Activated CD8-positive, alpha-beta T cell treated with anti-CD3 and anti-CD28 coated beads, Interleukin-2, amount 10 ng/mL, durations not matched to agents 7 days and 5 days (primary cell): Measurements from ENCODE around the gene MTERF4. TPM values are rescaled to one million over a fixed set of nuclear protein-coding genes. Genes with fewer than 3 reads are reported as not detected.

Experiments
- ATAC-seq: fragments of 150-1000 bp; cut with Tn5 transposase; one replicate; pipeline ENCODE4 v1.10.0; 2021; ENCODE audit warnings: moderate library complexity
- CTCF ChIA-PET: fragments of 350-600 bp; sonication (Branson Sonifier 250); formaldehyde crosslinking; loops from one replicate; lab custom pipeline; 2021; ENCODE audit warnings: antibody characterized with exemption; lab: Charles Lee
- POLR2A ChIA-PET: fragments of 350-600 bp; sonication (Branson Sonifier 250); formaldehyde crosslinking; loops from one replicate; lab custom pipeline; 2021; ENCODE audit warnings: antibody characterized with exemption; lab: Charles Lee
- DNase-seq: peaks from one replicate; pipeline ENCODE4 v3.0.0-alpha.2; 2020
- H3K27ac Mint-ChIP-seq: one replicate; pipeline ENCODE4 v1.8.0; 2021; ENCODE audit warnings: mild to moderate bottlenecking, mixed read lengths
- H3K27me3 Mint-ChIP-seq: one replicate; pipeline ENCODE4 v1.8.0; 2021; ENCODE audit warnings: low read depth, mixed read lengths
- H3K36me3 Mint-ChIP-seq: one replicate; pipeline ENCODE4 v1.8.0; 2021; ENCODE audit warnings: low read depth, mixed read lengths
- H3K4me1 Mint-ChIP-seq: one replicate; pipeline ENCODE4 v1.8.0; 2021; ENCODE audit warnings: low read depth, mixed read lengths
- H3K4me3 Mint-ChIP-seq: one replicate; pipeline ENCODE4 v1.8.0; 2021; ENCODE audit warnings: mild to moderate bottlenecking, mixed read lengths
- H3K9me3 Mint-ChIP-seq: one replicate; pipeline ENCODE4 v1.8.0; 2022; ENCODE audit warnings: mixed read lengths; ENCODE audit not compliant: insufficient read depth
- total RNA-seq, 2 experiments: library from RNA; stranded (reverse); gene quantifications; one replicate each; pipeline ENCODE4 v1.2.3, GENCODE V29; 2021

The MTERF4 gene
- total RNA-seq, 2 experiments from 2014 or later, result 24.1 to 26.3 TPM

DNA sequence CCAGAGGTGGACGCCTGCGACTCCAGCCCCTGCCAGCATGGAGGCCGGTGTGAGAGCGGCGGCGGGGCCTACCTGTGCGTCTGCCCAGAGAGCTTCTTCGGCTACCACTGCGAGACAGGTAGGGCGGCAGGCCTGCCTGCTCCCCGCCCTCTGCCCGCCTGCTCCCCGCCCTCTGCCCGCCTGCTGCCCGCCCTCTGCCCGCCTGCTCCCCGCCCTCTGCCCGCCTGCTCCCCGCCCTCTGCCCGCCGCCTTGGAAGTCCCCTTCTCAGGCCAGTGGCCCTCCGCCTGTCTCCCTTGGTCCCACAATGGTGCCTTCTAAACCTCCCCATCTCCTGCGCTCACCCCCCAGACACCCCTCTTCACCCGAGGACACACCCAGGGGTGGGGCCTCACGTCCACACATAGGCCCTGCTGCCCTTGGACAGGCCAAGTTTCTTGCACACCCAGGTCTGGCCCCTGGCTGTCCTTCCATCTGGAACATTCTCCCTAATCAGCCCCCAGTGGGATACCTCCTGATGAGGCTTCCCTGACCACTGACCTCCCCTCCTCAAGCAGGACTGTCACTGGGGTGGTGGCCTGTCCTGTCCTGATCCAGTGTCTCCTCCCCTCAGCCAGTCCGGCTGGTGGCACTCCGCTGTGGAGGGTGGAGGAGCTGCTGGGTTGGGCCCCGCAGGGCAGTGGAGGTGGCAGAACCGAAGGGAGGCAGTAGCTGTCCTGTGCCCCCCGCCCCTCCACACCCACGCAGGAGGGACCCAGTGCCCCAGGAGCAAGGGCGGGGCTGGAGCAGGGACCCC is 37.9 kb downstream of the MTERF4 start:
- H3K9me3 Mint-ChIP-seq, result no peaks in the 10 kb centered on the region
- DNase-seq (peak; percentile 43), ATAC-seq (peak; percentile 77)
- no peak overlapping the region for H3K4me3 Mint-ChIP-seq
- H3K4me1 Mint-ChIP-seq, result no peaks in the 10 kb centered on the region
- H3K36me3 Mint-ChIP-seq, result no peaks in the 10 kb centered on the region
- no peak overlapping the region for H3K27ac Mint-ChIP-seq
- no peaks in the 10 kb centered on the region for H3K27me3 Mint-ChIP-seq
- POLR2A ChIA-PET, result no interaction called here
- CTCF ChIA-PET, result no interaction called here

DNA sequence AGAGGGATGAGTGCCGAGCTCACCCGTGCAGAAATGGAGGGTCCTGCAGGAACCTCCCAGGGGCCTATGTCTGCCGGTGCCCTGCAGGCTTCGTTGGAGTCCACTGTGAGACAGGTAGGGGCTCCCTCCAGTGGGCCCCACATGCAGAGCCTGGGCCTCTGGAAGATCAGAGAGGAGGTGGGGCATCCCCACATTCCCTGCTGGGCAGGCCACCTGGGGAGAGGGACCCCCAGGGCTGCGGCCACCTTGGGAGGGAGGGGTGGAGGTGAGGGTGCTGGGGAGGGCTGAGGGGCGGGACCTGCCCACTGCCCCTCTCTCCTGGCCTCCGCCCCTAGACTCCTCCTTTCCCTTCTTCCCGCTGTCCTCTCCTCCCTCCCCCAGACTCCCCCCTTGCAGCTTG is 38.5 kb downstream of the MTERF4 start:
- Mint-ChIP-seq H3K4me1 (no peaks in the 10 kb centered on the region), H3K9me3 (no peaks in the 10 kb centered on the region), H3K36me3 (no peaks in the 10 kb centered on the region), H3K27me3 (no peaks in the 10 kb centered on the region), H3K27ac (no peak overlapping the region), H3K4me3 (no peak overlapping the region)
- DNase-seq (no peak), ATAC-seq (no peak)
- CTCF ChIA-PET, result no interaction called here
- POLR2A ChIA-PET, result no interaction called here

DNA sequence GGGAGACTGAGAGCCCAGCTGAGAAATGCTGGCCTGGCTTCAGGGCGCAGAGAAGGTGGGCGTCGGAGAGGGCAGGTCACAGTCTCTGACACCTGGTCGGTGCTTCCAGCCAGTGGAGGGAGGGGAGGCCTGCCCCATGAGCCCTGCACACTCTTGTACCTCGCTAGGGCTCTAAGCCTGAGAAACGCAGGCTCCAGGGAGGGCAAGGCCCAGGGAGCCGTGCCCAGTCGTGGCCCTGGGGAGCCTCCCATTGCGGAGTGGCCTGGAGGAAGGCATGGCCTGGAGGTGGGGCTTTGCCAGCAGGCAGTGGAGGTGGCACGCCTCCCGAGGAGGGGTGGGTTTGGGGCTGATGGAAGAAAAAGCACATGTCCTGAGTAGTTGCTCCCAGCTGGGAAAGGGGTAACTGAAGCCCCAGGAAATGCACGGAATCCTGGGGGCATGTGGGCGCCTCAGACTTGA is 39.0 kb downstream of the MTERF4 start:
- DNase-seq (peak; percentile 14), ATAC-seq (no peak)
- Mint-ChIP-seq H3K4me3 (no peak overlapping the region), H3K27me3 (no peaks in the 10 kb centered on the region), H3K27ac (no peak overlapping the region), H3K4me1 (no peaks in the 10 kb centered on the region), H3K36me3 (no peaks in the 10 kb centered on the region), H3K9me3 (no peaks in the 10 kb centered on the region)
- ChIA-PET CTCF (no interaction called here), POLR2A (no interaction called here)

DNA sequence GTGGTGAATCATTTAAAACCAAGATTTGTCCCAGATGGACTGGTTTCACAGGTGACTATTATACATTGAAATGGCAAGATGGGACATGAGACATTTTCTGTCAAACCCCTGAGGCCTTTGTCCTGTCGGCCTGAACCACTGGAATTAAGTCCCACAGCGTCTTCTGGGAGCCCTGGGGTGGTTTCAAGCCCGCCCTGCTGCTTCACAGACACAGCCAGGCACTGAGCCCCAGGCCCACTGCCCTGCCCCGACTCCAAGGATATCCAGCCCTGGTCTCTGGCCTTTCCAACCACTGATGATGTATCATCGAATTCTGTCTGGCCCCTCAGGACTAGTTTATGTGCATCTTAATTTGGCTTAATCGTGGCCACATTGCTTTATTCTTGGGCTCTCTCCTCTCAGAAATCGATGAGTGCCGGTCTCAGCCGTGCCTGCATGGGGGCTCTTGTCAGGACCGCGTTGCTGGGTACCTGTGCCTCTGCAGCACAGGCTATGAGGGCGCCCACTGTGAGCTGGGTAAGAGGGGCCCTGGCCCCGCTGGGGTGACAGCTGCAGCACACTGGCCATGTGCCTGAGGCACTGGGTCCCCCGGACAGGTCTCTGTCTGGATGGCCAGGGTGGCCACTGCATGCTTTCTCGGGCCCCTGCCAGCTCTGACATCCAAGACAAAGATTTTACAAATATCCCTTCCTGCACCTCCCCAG is 39.5 kb downstream of the MTERF4 start:
- Mint-ChIP-seq H3K36me3 (no peaks in the 10 kb centered on the region), H3K9me3 (no peaks in the 10 kb centered on the region), H3K4me3 (no peak overlapping the region), H3K27ac (no peak overlapping the region), H3K4me1 (no peaks in the 10 kb centered on the region), H3K27me3 (no peaks in the 10 kb centered on the region)
- CTCF ChIA-PET, result no interaction called here
- POLR2A ChIA-PET, result no interaction called here
- ATAC-seq (no peak), DNase-seq (peak; percentile 17)

DNA sequence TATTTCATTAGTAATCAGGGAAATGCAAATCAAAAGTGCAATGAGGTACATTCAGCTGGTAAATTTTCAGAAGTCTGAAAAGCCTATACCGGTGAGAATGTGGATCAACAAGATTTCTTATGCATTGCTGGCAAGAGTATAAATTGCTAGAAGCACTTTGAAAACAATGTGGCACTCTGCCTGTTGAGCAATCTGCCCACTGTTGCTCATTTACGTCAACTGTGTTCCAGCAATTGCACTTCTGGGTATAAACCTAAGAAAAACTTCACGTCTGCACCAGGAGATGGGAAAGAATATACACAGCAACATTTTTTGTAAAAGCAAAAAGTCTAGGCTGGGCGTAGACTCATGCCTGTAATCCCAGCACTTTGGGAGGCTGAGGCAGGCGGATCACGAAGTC is 40.8 kb downstream of the MTERF4 start:
- Mint-ChIP-seq H3K4me3 (no peak overlapping the region), H3K36me3 (no peaks in the 10 kb centered on the region), H3K27me3 (no peaks in the 10 kb centered on the region), H3K9me3 (no peaks in the 10 kb centered on the region), H3K27ac (no peak overlapping the region), H3K4me1 (no peaks in the 10 kb centered on the region)
- ATAC-seq, result no peak
- DNase-seq, result no peak
- ChIA-PET CTCF (interaction anchor here (1.0 kb wide), 1 partner anchor 17 kb away, joined by 3 read pairs; no protein-coding TSS in a partner anchor), POLR2A (no interaction called here)

DNA sequence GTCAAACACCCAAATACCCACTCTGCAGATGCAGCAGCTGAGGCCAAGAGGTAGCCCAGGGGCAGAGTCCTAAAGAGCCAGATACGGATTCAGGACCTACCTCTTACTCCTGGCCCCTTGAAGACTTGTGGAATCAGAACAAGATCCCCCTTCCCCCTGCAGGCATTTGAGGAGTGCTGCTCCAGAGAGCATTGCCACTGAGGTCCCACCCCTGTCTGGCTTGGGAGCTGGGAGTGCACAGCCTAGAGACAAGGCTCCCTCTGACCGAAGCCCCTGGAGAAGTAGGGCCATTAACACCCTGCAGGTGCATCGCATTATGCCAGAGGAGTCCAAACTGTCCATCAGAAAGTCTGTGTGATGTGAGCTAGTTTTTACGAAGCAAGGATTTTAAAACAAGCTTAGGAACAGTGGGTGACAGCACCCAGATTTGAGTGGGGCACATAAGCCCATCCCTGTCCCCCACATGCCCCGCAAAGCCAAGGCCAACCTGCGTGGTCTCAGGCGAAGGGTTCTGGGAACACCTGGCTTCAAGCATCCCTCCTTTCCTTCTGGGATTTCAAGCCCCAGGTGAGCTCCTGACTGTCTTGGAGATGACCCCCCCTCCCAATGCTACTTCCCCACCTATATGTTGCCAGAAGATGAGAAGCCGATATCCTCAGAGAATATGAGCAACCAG is 48.4 kb downstream of the MTERF4 start:
- DNase-seq (peak; percentile 4), ATAC-seq (no peak)
- no peaks in the 10 kb centered on the region for H3K36me3 Mint-ChIP-seq
- ChIA-PET POLR2A (no interaction called here), CTCF (no interaction called here)
- H3K27ac Mint-ChIP-seq, result no peak overlapping the region
- H3K27me3 Mint-ChIP-seq, result no peaks in the 10 kb centered on the region
- H3K9me3 Mint-ChIP-seq, result no peaks in the 10 kb centered on the region
- H3K4me1 Mint-ChIP-seq, result no peaks in the 10 kb centered on the region
- H3K4me3 Mint-ChIP-seq, result no peak overlapping the region

DNA sequence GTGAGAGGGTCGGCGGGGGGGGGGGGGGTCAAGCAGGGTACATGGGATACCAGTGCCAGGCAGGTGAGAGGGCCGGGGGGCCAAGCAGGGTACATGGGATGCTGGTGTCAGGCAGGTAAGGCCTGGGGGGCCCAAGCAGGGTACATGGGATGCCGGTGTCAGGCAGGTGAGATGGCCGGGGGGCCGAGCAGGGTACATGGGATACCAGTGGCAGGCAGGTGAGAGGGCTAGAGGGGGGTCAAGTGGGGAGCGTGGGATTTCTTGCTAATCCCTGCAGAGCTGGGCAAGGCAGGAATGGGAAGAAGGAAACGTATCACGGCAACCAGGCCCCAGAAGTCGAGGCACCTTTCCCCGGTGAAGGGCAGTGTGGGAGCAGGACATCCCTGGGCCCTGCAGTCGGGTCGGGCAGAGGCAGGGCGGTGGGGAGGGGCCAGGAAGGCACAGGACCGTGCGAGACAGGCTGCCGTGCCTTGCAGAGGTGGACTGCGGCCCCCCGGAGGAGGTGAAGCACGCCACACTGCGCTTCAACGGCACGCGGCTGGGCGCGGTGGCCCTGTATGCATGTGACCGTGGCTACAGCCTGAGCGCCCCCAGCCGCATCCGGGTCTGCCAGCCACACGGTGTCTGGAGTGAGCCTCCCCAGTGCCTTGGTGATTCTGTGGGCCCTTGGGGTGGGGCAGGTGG is 49.3 kb downstream of the MTERF4 start:
- H3K9me3 Mint-ChIP-seq, result no peaks in the 10 kb centered on the region
- no peak overlapping the region for H3K4me3 Mint-ChIP-seq
- H3K27ac Mint-ChIP-seq, result no peak overlapping the region
- H3K36me3 Mint-ChIP-seq, result no peaks in the 10 kb centered on the region
- ChIA-PET POLR2A (no interaction called here), CTCF (no interaction called here)
- DNase-seq (peak; percentile 13), ATAC-seq (no peak)
- H3K4me1 Mint-ChIP-seq, result no peaks in the 10 kb centered on the region
- no peaks in the 10 kb centered on the region for H3K27me3 Mint-ChIP-seq

DNA sequence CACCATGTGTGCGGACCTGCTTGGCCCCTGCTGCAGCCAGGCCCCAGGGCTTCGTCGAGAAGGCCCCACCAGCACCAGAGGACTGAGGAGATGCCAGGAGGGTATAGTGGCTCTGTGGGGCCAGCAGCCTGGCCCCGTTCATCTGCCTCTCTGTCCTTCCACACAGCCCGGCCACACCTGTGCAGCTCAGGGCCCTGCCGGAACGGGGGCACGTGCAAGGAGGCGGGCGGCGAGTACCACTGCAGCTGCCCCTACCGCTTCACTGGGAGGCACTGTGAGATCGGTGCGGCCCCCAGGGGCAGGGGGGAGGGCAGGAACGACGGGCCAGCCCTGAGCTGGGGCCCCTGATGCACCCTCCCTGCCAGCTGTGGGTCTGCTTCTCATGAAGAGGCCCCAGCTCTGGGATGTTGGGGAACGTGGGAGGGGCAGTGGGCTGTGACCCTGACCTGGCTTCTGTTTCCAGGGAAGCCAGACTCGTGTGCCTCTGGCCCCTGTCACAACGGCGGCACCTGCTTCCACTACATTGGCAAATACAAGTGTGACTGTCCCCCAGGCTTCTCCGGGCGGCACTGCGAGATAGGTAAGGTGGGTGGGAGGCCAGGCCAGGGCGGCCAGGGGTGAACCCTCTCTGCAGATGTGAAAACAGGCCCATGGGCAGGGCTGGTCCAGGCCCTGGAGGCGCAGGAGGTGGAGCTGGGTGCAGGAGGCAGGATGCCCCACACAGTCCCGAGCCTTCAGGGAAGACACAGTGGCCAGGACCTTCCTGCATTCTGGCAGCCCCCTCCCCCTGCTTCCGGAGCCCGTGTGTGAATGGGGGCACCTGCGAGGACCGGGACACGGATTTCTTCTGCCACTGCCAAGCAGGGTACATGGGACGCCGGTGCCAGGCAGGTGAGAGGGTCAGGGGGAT is 50.3 kb downstream of the MTERF4 start:
- Mint-ChIP-seq H3K4me3 (no peak overlapping the region), H3K4me1 (no peaks in the 10 kb centered on the region), H3K36me3 (no peaks in the 10 kb centered on the region), H3K27ac (no peak overlapping the region), H3K9me3 (no peaks in the 10 kb centered on the region), H3K27me3 (no peaks in the 10 kb centered on the region)
- CTCF ChIA-PET, result no interaction called here
- no peak for ATAC-seq
- POLR2A ChIA-PET, result no interaction called here
- DNase-seq, result no peak

DNA sequence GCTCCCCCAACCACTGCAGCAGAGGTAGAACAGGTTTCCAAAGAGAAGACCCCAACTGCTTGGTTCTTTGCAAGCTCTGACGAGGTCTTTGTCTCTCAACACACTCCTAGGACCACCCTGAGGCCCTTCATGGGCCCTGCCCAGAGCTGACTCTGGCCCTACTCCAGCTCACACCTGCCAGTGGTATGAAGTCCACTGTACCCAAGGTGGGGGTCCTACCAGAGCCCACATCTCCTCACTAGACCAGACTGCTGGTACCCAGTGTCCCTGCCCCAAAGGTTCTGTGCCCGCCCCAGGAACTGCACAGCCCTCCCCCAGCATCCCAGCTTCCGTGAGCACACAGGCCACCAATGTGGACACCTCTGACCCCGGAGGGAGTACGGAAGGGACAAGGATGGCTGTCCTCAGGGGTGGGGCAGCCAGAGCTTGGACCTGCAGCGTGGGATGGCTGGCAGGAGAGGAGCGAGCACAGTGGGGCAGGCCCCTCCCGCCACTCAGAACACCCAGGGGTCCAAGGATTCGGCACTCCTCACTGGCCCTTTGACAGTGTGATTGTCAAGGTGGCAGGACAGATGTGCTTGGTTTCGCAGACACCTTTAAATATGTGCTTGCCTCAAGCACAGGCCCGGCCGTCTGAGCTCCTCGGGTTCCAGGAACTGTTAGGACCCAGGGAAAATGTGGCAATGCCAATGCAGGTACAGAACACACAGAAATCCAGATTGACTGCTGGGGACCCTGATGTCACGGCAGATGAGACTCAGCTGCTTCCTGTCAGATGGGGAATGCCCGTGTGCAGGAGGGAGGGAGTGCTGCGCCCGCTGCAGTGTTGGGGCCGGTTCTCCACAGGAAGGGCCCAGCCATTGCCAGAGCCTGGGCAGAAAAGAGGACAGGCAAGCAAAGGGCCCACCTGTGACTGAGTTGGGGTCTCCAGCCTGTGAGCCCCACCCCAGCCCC is 51.2 kb downstream of the MTERF4 start:
- no peak overlapping the region for H3K4me3 Mint-ChIP-seq
- no peaks in the 10 kb centered on the region for H3K9me3 Mint-ChIP-seq
- ATAC-seq (no peak), DNase-seq (peak; percentile 15)
- no peaks in the 10 kb centered on the region for H3K36me3 Mint-ChIP-seq
- H3K4me1 Mint-ChIP-seq, result no peaks in the 10 kb centered on the region
- H3K27me3 Mint-ChIP-seq, result no peaks in the 10 kb centered on the region
- POLR2A ChIA-PET, result no interaction called here
- H3K27ac Mint-ChIP-seq, result no peak overlapping the region
- CTCF ChIA-PET, result no interaction called here

DNA sequence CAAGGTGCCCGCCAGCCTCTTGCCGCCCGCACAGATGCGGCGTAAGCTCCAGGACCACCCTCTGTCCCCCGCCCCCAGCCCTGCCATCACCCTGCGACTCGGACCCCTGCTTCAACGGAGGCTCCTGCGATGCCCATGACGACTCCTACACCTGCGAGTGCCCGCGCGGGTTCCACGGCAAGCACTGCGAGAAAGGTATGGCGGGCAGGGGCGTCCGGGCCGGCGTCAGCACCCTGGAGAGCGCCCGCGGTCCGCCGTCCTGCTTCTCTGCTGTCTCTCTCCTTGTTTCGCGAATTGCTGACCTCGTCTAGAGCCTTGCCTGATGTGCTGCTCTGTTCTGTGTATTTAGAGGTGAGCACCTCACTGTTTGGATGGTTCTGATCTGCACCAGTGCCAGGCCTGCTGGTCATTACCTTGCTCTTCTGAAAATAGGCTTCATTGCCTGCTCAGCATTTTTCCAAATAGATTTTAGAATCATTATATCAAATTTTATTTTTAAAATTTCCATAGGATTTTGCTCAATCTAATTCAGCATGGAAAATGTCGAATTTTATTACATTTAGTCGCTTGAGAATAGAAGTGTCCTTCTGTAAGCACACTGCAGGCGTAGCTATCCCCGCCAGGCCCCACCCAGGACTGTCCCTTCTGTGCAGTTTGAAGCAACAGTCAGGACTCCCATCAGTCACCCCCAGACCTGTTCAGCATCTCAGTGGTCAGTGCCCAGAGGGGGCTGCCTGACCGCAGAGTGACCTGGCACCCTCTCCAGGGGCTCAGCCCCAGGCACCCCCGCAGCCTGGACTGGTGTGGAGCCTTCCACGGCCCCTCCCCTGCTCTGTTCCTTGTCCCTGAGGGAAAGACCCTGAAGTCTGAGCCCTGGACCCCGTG is 52.1 kb downstream of the MTERF4 start:
- Mint-ChIP-seq H3K27ac (no peak overlapping the region), H3K9me3 (no peaks in the 10 kb centered on the region), H3K27me3 (no peaks in the 10 kb centered on the region), H3K4me3 (no peak overlapping the region), H3K36me3 (no peaks in the 10 kb centered on the region), H3K4me1 (no peaks in the 10 kb centered on the region)
- ChIA-PET POLR2A (no interaction called here), CTCF (no interaction called here)
- no peak for ATAC-seq
- DNase-seq, result peak; percentile 20
